Measurements from ENCODE around the gene TUBA3D. TPM values are rescaled to one million over a fixed set of nuclear protein-coding genes. Genes with fewer than 3 reads are reported as not detected.
A peak's percentile ranks its signal among the peaks of the same experiment; 100 is the strongest.
"Not testable (repeated sequence)": the region's sequence is repeated elsewhere in the genome, so short reads cannot be mapped to it uniquely, and the experiment has no call there.

Gene TUBA3D
- total RNA-seq, 1 experiment from 2014 or later: not detected

DNA sequence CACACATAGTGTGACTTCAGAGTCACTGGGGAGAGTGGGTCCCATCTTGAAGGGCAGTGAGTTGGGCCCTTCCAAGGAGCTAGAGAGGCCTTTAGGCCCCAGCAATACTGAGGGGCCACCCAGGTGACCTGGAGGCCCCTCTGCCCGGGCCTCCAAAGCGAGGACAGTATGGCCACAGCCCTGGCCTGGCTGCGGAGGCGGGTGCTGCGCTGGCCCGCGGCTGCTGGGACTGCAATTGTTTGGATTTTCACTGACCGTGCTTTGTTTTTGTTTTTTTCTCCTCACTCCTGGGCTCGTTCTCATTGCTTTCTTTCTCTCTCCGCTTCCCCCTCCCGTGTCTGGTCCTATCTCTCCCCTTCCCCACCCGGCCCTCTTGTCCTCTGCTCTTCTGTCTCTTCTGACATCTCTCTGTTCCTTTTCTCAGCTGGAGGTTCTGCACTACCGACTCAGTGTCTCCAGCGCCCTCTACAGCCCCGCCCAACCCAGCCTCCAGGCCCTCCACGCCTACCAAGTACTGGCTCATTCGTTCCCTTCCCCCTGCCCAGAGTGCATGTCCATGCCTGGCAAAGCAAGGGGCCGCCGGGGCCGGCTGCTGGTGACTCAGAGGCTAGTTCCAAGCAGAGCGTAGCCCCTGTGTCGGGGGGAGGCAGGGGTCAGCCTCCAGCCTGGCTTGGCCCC is 35.5 kb downstream of the TUBA3D start:
- H3T11ph ChIP-seq (ENCODE audit: low read length); H3K27me3 Mint-ChIP-seq (ENCODE audit: low read depth); H2BK15ac ChIP-seq (ENCODE audit: low read depth, low read length); H3K27ac Mint-ChIP-seq; H3K79me2 ChIP-seq (ENCODE audit: insufficient read depth, low read length); H4K91ac ChIP-seq (ENCODE audit: insufficient read length, low read depth, low read length); H3K23me2 ChIP-seq (ENCODE audit: insufficient read length, low read depth, low read length, poor library complexity, severe bottlenecking); H3K23ac ChIP-seq (ENCODE audit: insufficient read length, low read depth, low read length); H4K5ac ChIP-seq (ENCODE audit: insufficient read length, low read depth, low read length); H2AFZ ChIP-seq (ENCODE audit: low read length); H3K27ac ChIP-seq (ENCODE audit: insufficient read length, low read depth, low read length); H3K9me3 ChIP-seq (ENCODE audit: control insufficient read depth, low read depth, low read length); H3K79me1 ChIP-seq (ENCODE audit: insufficient read depth, low read depth, low read length, poor library complexity, severe bottlenecking); H3K4me1 Mint-ChIP-seq; H2BK5ac ChIP-seq (ENCODE audit: insufficient read length, low read length); H3K9me3 Mint-ChIP-seq; H3K9ac ChIP-seq (ENCODE audit: extremely low read depth, insufficient read length, low read length); H3K4me3 Mint-ChIP-seq; H2BK12ac ChIP-seq (ENCODE audit: insufficient read length, low read depth, low read length); H3K4ac ChIP-seq (ENCODE audit: low read depth, low read length); H3K27me3 ChIP-seq (ENCODE audit: insufficient read depth, low read length); H3K56ac ChIP-seq (ENCODE audit: insufficient read length, low read depth, low read length); H3K14ac ChIP-seq (ENCODE audit: insufficient read depth, low read length); H3K4me1 ChIP-seq (ENCODE audit: insufficient read depth, low read length); H2AK5ac ChIP-seq (ENCODE audit: insufficient read length, low read length); H3K4me2 ChIP-seq (ENCODE audit: insufficient read depth, insufficient read length, low read length); H3K18ac ChIP-seq (ENCODE audit: insufficient read length, low read depth, low read length); H2BK120ac ChIP-seq (ENCODE audit: low read depth, low read length, poor library complexity, severe bottlenecking); H2BK20ac ChIP-seq (ENCODE audit: low read depth, low read length, poor library complexity, severe bottlenecking); H4K8ac ChIP-seq (replicated peaks; ENCODE audit: insufficient read length, low read depth, low read length); H4K20me1 ChIP-seq (ENCODE audit: control insufficient read depth, insufficient read depth, insufficient read length): not testable (repeated sequence)
- DNase-seq: peak; percentile 47
- whole genome bisulfite sequencing (ENCODE audit: extremely low coverage, insufficient read length, low lambda C conversion rate): no CpG with 5 or more reads among the region's 22 CpGs
- TF ChIP-seq, protein P1, sequence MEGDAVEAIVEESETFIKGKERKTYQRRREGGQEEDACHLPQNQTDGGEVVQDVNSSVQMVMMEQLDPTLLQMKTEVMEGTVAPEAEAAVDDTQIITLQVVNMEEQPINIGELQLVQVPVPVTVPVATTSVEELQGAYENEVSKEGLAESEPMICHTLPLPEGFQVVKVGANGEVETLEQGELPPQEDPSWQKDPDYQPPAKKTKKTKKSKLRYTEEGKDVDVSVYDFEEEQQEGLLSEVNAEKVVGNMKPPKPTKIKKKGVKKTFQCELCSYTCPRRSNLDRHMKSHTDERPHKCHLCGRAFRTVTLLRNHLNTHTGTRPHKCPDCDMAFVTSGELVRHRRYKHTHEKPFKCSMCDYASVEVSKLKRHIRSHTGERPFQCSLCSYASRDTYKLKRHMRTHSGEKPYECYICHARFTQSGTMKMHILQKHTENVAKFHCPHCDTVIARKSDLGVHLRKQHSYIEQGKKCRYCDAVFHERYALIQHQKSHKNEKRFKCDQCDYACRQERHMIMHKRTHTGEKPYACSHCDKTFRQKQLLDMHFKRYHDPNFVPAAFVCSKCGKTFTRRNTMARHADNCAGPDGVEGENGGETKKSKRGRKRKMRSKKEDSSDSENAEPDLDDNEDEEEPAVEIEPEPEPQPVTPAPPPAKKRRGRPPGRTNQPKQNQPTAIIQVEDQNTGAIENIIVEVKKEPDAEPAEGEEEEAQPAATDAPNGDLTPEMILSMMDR (conservative IDR thresholded peaks at IDR 0.05): peak; percentile 24; the same call in 1 of the 3 replicates
- H3K36me3 Mint-ChIP-seq (ENCODE audit: insufficient read depth in 1 of 3, low read depth in 3 of 3): peaks cover 14 to 54% (median 43%) of the 10 kb centered on the region in 3 experiments; a peak in 6 of 7 replicates

DNA sequence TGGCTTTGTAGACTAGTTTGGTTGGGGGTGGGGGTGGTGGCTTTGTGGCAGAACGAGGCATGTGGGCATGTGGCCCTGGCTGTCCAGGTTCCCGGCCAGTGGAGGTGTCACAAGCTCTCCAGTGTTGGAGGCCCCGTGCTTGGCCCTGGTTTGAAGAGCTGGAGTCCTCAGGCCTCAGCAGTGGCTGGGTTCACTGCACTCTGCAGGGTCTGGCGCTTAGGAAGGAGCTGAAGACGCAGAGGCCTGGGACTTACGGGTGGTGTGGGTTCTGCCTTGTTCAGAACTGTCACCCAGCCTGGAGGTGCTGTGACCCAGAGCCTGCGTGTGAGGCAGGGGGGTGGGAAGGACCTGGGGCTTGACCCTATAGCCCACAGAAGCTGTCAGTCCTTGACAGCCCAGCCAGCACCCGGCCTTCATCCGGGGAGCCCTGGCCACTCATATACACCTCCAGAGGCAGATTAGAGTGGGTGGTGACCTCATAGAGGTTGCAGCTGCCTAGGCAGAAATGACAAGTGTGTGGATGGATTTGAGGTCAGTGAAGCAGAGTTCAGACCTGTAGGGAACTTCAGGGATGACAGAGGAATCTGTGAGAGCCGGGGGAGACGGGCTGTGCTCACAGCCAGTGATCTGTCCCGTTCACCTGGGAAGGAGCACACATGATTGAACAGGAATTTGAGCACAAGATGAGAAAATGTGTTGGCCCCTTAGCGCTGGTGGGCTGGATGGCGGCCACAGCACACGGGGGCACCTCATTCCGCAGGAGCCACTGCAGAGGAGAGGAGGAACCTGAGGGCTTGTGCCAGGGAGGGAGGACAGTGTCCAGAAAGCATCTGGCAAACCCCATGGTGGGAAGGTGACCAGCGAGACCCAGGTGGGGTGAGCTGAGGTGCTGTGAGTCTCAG is 36.3 kb downstream of the TUBA3D start:
- H3K27ac ChIP-seq (ENCODE audit: insufficient read length, low read depth, low read length); H3K79me2 ChIP-seq (ENCODE audit: insufficient read depth, low read length); H3T11ph ChIP-seq (ENCODE audit: low read length); H3K23ac ChIP-seq (ENCODE audit: insufficient read length, low read depth, low read length); H3K27me3 ChIP-seq (ENCODE audit: insufficient read depth, low read length); H4K5ac ChIP-seq (ENCODE audit: insufficient read length, low read depth, low read length); DNase-seq; H3K4me1 Mint-ChIP-seq; H3K9me3 ChIP-seq (ENCODE audit: control insufficient read depth, low read depth, low read length); H2BK5ac ChIP-seq (ENCODE audit: insufficient read length, low read length); H2AFZ ChIP-seq (ENCODE audit: low read length); H3K4me3 Mint-ChIP-seq; H2BK20ac ChIP-seq (ENCODE audit: low read depth, low read length, poor library complexity, severe bottlenecking); H3K9me3 Mint-ChIP-seq; H3K79me1 ChIP-seq (ENCODE audit: insufficient read depth, low read depth, low read length, poor library complexity, severe bottlenecking); H2AK5ac ChIP-seq (ENCODE audit: insufficient read length, low read length); H2BK15ac ChIP-seq (ENCODE audit: low read depth, low read length); H3K27me3 Mint-ChIP-seq (ENCODE audit: low read depth); H3K56ac ChIP-seq (ENCODE audit: insufficient read length, low read depth, low read length); H4K91ac ChIP-seq (ENCODE audit: insufficient read length, low read depth, low read length); H2BK12ac ChIP-seq (ENCODE audit: insufficient read length, low read depth, low read length); H3K4me1 ChIP-seq (ENCODE audit: insufficient read depth, low read length); H3K14ac ChIP-seq (ENCODE audit: insufficient read depth, low read length); H4K20me1 ChIP-seq (ENCODE audit: control insufficient read depth, insufficient read depth, insufficient read length); H2BK120ac ChIP-seq (ENCODE audit: low read depth, low read length, poor library complexity, severe bottlenecking); H3K18ac ChIP-seq (ENCODE audit: insufficient read length, low read depth, low read length); H3K9ac ChIP-seq (ENCODE audit: extremely low read depth, insufficient read length, low read length); H3K4ac ChIP-seq (ENCODE audit: low read depth, low read length); H4K8ac ChIP-seq (replicated peaks; ENCODE audit: insufficient read length, low read depth, low read length); H3K4me2 ChIP-seq (ENCODE audit: insufficient read depth, insufficient read length, low read length); H3K23me2 ChIP-seq (ENCODE audit: insufficient read length, low read depth, low read length, poor library complexity, severe bottlenecking): not testable (repeated sequence)
- H3K27ac Mint-ChIP-seq: peak overlapping the region; percentile 44 to 56 (median 46); a peak in 2 of 7 replicates
- H3K36me3 Mint-ChIP-seq (ENCODE audit: insufficient read depth in 1 of 3, low read depth in 3 of 3): peaks cover 17 to 53% (median 39%) of the 10 kb centered on the region in 3 experiments; a peak in 6 of 7 replicates
- no CpG with 5 or more reads among the region's 17 CpGs for WGBS (ENCODE audit: extremely low coverage, insufficient read length, low lambda C conversion rate)
